ENCODE measurements around the gene TMEM213.
A peak's percentile ranks its signal among the peaks of the same experiment; 100 is the strongest.
"Not testable (repeated sequence)": the region's sequence is repeated elsewhere in the genome, so short reads cannot be mapped to it uniquely, and the experiment has no call there.

Gene TMEM213

DNA sequence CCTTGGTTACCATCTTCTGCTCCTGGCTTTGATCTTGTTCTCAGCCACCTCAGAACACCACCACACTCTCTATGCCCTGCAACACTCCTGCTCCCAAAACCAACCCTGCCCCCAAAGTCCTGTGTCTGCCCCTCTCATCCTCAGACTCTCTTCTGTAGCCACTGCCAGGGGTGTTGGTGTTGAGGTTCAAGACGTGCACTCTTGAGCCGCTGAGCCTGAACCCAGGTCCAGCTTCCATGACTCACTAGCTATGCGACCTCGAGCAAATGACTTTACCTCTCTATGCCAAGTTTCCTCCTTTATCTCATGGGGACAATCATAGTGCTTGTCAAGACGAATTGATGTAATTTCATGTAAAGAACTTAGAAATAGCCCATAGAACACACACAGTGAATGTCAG lies 1.0 kb downstream of the TMEM213 start:
- DNase-seq = no peak

DNA sequence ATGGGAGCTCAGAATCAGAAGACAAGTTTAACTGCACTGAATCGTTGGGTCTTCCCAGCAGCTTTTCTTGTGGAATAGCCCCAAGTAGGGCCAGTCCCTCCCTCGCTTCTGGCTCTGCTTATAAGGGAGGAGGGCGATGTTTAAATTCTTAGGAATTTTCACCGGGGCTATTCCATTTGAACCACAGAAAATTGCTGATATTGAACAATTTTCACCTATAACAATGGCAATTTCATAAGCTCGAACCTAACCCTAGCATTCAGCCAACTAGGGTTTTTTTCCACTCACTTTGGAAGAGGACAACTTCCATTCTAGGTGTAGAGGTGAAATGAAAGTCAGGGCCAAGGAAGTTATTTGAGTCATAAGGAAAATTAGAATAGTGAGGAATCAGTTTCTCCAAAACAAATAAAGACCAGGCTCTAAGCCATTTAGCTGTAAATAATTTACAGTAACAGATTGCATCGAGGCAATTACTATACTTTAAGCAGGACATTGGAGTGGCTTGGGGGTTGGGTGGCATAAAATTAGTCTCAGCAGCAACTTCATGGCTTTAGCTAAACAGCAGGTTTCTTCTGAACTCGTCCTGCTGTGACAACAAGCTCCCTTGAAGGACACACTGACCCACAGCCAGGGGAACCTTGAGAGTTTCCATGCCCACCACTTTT lies 1.7 kb downstream of the TMEM213 start:
- no peak for DNase-seq

DNA sequence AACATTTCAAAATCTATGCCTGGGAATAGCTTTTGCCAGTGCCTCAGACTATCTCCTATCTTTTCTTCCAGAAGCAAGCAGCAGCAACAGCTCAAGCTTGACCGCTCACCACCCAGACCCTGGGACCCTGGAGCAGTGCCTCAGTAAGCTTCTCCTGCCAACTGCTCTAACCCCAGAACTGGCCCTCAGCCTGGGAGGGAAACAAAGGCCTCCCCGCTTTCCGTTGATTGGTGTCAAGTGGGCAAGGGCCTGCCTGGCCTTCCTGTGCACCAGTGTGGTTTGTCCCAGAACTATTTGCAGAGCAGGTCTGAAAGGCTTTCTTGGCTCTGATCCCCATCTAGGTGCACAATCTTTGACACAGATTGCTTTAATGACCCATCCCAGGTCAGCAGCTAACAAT lies 3.5 kb downstream of the TMEM213 start:
- no peak for DNase-seq

DNA sequence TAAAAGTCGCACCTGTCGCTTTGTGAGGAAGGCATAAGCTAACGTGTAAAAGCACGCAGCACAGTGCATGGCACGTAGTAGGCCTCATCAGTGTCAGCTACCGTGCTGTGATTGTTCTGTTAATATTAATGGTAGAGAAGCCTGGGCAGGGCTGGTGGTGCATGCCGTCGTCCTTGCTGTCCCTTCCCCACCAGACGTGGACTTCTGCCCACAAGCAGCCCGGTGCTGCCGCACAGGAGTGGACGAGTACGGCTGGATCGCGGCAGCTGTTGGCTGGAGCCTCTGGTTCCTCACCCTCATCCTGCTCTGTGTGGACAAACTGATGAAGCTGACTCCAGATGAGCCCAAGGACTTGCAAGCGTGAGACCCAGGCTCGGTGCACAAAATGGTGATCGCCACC lies 4.9 kb downstream of the TMEM213 start:
- no peak for DNase-seq

DNA sequence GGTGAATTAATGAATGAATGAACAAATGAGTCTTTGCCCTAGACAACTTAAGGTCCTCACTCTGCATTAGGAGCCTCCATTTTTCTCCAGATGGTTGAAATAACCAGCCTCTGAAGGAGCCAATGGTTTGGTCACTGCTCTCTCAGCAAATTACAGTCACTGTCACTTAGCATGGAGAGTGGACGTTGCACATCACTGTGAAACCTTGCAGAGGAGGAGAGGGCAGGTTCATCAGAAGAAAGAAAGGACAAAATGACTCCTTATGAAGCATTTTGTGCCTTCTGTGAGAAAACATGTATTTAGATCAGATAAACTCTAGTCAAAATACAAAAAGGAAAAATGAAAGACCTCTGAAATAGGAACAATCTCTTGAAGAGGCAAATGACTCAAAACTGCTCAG lies 6.8 kb downstream of the TMEM213 start:
- no peak for DNase-seq

DNA sequence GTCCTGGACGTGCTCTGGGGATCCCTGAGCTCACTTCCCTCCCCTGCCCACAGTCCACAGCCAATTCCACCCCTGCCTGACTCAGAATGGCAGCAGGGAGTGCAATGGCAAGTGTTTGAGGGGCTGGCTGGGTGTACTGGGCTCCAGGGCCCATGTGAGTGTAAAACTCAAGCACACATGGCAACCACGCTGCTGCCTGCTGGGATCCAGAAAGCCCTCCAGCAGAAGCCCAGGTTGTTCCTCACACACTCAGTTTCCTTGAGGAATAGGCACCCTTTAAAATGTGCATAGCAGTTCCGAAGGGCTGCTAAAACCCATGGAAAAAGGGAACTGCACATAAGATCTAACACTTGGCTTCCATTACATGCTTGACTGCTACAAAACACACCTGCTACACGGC lies 11.6 kb downstream of the TMEM213 start:
- no peak for DNase-seq

DNA sequence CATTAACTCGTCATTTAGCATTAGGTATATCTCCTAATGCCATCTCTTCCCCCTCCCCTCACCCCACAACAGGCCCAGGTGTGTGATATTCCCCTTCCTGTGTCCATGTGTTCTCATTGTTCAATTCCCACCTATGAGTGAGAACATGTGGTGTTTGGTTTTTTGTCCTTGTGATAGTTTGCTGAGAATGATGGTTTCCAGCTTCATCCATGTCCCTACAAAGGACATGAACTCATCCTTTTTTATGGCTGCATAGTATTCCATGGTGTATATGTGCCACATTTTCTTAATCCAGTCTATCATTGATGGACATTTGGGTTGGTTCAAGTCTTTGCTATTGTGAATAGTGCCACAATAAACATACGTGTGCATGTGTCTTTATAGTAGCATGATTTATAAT lies 13.5 kb downstream of the TMEM213 start:
- not testable (repeated sequence) for DNase-seq

DNA sequence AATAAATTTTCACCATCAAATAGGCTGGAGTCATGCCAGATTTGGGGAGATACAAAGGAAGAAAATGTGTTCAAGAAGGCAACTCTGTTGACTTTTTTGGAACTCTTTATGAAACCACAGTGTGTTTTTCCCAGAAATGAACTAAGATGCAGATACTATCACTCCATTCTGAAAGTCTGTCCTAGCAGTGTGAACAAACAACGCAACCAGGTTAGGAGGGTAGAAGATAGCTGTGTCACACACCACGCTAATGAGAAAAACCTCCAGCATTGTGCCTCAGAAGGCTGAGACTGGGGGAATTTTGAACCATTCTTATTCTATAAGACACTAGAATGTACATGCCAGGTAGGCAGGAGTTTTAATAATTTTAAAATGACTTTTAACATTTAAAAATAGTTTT lies 16.2 kb downstream of the TMEM213 start:
- DNase-seq = no peak

DNA sequence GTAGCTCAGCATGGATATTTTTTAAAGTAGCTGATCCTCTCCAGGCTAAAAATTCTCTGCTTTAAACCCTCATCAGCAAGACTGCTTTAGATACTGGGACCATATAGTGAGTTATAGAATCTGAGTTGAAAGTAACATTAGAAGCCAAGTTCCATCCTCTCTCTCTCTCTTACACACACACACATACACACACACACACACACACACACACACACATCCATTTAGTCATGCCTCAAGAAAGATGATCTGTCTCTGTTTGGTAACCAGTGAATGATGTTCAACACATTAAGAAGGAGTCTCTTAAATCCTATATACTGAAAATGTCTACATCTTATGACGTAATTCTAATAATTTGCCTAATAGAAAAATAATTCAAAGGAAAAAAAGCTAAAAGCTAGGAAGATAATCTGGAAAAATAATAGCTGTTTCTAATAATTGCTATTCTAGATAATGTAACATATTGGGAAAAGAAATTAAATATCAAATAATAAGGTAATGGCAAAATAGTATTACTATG lies 17.1 kb downstream of the TMEM213 start:
- DNase-seq = no peak

DNA sequence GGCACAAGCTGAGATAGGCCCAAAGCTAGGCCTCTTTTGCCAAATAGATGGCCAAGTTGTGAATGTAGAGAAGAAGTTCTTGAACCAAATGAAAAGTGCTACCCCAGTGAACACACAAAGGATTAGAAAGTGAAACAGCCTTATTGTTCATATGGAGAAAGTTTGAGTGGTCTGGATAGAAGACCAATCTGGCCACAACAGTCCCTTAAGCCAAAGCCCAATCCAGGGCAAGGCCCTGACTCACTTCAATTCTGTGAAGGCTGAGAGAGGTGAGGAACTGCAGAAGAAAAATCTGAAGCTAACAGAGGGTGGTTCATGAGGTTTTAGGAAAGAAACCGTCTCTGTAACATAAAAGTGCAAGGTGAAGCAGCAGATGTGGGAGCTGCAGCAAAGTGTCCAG lies 18.9 kb downstream of the TMEM213 start:
- no peak for DNase-seq

DNA sequence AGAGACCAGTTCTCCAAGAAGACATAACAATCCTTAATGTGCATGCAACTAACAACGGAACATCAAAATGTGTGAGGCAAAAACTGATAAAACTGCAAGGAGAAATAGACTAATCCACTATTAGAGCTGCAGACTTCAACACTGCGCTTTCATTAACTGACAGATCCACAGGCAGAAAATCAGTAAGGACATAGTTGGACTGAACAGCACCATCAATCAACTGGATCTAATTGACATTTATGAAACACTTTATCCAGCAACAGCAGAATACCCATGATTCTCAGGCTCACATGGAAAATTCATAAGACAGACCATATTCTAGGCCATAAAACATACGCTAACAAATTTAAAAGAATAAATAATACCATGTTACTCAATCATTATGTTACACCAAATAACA lies 21.8 kb downstream of the TMEM213 start:
- DNase-seq = no peak

DNA sequence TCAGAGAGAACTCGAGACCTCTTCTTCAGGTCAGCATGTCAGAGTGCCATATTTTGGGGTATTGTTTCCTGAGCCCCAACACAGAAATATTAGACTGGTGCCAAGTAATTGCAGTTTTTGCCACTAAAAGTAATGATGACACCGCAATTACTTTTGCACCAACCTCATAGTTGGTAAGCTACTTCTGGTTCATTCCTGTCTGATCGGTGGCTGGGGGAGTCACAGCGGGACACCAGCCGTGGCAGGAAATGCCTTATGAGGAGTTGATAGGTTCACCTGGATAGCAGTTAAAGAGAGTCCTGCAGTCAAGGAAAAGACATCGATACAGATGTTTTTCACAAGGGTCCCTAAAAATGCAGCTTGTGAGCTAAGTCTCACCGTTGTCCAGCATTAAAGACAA lies 24.1 kb downstream of the TMEM213 start:
- no peak for DNase-seq

DNA sequence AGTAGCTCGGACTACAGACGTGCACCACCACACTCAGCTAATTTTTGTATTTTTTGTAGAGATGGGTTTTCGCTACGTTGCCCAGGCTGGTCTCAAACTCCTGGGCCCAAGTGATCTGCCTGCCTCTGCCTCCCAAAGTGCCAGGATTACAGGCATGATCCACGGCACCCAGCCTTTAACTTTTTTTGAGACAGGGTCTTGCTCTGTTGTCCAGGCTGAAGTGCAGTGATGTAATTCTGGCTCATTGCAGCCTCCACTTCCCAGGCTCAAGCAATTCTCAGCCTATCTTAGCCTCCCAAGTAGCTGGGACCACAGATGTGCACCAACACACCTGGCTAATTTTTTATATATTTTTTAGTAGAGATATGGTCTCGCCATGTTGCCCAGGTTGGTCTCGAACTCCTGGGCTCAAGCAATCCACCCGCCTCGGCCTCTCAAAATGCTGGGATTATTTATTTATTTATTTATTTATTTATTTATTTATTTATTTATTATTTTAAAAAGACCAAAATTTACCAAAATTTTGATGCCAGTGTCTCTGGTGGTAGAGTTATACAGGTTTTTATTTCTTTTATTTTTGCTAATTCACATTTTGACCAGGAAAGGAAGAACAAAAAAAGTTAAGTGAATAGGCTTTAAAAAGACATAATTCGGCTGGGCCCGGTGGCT lies 25.2 kb downstream of the TMEM213 start:
- DNase-seq = no peak

DNA sequence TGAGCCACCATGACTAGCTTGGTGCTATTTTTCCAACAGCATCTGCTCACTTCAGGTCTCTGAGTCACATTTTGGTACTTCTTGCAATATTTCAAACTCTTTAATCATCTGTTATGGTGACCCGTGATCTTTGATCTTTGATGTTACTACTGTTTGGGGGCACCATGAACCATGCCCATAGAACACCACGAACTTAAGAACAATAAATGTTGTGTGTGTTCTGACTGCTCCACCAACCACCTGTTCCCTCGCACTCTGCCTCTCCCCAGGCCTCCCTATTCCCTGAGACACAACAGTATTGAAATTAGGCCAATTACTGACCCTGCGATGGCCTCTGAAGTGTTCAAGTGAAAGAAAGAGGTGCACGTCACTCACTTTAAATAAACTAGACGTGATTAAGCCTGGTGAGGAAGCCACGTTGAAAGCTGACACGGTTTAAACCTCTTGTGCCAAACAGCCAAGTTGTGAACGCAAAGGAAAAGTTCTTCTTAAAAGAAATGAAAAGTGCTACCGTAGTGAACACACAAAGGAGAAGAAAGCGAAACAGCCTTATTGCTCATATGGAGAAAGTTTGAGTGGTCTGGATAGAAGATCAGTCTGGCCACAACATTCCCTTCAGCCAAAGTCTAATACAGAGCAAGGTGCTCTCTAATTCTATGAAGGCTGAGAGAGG lies 27.4 kb downstream of the TMEM213 start:
- no peak for DNase-seq

DNA sequence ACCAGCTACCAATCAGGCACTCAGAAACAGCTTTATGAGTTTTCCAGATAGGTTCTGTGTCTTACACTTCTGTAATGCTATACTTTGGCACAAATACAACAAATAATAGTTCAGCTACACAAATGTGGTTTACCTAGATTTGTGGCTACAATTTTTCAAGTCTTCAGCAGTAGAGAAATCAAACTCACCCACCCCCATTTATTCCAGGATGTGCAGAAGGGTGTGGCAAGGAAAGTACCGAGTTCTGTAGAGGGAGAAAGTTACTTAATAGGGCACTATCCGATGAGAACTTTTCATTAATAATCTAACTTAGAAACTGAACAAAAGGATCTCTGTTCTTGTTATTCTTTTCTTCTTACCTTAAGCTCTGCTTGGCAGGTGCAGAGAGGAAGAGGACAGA lies 30.5 kb downstream of the TMEM213 start:
- no peak for DNase-seq

DNA sequence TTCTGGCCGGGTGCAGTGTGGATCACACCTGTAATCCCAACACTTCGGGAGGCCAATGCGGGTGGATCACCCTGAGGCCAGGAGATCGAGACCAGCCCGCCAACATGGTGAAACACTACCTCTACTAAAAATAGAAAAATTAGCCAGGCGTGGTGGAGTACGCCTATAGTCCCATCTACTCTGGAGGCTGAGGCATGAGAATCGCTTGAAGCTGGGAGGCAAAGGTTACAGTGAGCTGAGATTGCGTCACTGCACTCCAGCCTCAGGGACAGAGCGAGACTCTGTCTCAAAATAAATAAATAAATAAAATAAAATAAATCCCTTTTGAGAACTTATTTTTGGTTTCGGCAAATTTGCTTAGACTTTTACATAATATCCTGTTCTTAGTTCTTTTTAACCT lies 31.5 kb downstream of the TMEM213 start:
- no peak for DNase-seq

DNA sequence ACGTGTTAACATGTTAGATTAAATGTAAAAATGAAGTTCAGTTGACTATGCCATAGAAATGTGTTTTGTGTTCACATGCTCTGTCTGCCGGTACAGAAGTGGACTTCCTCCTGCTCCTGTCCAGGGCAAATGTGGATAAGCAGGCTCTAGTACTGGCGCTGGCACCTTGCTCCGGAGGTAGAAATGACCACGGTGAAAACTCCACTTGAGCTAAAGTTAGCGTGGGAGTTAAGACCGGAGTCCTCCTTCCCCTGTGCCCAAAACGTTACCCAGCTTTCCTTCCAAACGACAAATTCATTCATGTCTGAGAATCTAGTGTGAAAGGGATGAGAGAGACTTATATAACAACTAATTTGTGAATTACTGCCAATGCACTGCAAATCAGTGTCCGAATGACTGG lies 35.2 kb downstream of the TMEM213 start:
- no peak for DNase-seq

DNA sequence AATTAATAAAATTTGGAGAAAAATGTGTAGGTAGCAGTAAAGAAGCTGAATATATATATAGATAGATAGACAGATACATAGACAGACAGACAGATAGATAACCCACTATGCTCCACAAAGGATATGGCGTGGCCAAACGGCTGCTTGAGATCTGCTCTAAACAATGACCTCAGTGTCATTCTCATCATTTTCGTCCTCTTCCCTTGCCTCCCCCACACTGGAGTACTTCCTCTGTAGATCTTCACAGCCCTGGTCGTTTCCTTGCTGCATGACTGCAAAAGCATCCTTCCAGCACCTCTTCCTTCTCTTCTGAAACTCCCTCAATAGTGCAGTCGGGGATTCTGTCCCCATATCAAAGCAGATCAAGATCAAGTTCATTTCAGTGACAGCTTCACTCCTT lies 35.8 kb downstream of the TMEM213 start:
- peak in 1 of 2 donors; percentile 23 for DNase-seq

DNA sequence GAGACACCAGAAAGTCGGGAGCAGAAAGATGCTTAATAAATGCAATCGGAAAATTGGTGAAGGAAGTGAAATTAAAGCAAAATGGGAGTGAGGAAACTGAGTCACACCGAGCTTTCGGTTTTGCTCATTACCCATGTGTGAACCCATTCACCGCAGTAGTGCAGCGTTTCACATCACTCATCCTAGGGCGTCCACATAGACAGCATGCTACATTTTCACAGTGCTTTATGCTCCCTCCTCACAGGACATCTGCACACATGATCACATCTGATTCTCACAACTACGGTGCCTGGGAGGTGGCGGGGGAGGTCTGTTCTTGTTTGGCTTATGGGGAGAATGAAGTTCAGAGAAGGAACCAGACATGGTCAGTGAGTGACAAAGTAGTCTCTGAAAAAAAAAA lies 36.8 kb downstream of the TMEM213 start:
- no peak for DNase-seq

DNA sequence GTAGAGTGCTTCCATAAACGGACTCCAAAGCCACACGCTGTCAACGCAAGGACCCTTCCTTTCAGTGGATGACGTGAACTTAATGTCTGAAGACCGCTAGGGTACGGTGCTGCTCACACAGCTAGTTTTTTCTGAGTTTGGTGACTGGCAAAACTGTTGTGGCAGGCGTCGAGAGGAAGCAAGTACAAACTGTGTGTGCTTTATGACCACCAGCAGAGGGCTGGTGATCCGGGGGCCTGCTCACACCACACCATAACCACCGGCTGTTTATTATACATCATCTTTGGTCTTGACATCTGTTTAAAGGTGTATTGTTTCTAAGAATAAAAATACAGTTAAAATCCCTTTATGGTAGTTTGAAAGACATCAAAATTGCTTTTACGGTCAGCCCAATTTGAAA lies 37.3 kb downstream of the TMEM213 start:
- DNase-seq = no peak

DNA sequence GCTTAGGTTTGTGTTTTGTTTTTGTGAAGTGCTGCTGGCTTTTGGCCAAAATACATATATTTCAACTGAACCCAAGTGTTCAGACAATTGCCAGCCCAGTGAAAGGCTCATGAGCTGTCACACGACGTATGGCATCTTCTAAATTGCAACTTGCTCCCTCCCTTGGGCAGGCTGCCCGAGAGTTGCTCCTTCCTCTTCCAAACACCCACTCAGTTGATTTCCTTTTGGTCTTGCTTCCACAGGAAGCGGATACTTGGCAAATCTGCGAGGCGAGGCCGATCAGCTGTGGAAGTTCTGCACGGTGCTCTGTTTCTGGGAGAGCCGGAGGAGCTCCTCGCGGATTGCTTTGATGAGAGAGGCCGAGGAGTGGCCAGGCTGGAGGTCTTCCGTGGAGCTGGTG lies 39.8 kb downstream of the TMEM213 start:
- DNase-seq = no peak

DNA sequence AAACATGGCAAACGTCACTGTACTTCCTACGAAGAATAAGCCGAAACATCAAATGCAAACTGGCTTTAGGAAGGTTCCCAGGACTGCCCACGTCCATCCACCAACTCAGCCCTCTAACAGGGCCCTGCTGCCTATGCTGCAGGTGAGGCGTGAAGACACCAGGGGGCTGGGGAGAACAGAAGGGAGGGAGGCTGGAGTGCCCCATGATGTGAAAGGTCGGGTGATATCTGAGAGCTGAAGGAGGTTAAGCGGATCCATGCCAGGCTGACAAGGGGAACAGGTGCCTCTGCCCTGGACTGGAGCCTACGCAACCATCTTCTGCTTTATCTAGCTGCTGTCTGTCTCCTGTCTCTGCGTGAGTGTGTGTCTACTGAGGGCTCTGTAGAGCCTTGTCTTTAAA lies 40.4 kb downstream of the TMEM213 start:
- DNase-seq = no peak

DNA sequence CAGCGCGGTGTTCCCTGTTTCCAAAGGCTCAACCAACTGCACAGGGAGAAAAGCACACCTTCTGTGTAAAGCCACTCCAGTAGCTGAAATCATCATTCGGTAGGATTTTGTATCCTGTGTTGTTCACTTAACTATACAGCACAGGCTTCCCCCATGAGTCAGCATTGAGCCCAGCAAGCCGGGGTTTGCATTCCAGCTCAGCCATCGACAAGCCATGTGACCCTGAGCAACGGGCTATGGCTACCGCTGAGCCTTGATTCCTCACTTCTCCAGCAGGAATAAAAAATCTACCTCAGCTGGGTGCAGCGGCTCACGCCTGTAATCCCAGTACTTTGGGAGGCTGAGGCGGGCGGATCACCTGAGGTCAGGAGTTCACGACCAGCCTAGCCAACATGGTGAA lies 44.3 kb downstream of the TMEM213 start:
- peak in 1 of 2 donors; percentile 27 for DNase-seq
